OCI-LY3 (cell line): ENCODE measurements around the gene ARID3B.

Experiments
- H2AFZ ChIP-seq: fragments of 200-600, 300-600 bp; shearing (Covaris generic); 2 replicates; pipeline ENCODE4 v1.6.0; 2014; ENCODE audit warnings: antibody characterized with exemption, low read depth, low read length
- H3K27ac ChIP-seq: fragments of 200-600, 300-600 bp; sonication (generic); 2 replicates; pipeline ENCODE4 v1.5.1; 2014; ENCODE audit warnings: mild to moderate bottlenecking, low read length, moderate library complexity, mixed read lengths
- H3K27me3 ChIP-seq: fragments of 200-600, 300-600 bp; sonication (generic); 2 replicates; pipeline ENCODE4 v1.6.1; 2014; ENCODE audit warnings: low read depth, low read length, mixed read lengths
- H3K36me3 ChIP-seq: fragments of 200-600, 300-600 bp; sonication (generic); replicated peaks from 2 replicates; pipeline ENCODE3; 2014; ENCODE audit warnings: low read depth, low read length, mixed read lengths
- H3K4me1 ChIP-seq: fragments of 300-600, 200-600 bp; sonication (generic); 2 replicates; pipeline ENCODE4 v1.6.1; 2014; ENCODE audit warnings: low read length, mixed read lengths
- H3K4me2 ChIP-seq: fragments of 200-600, 300-600 bp; sonication (generic); 2 replicates; pipeline ENCODE4 v1.6.1; 2014; ENCODE audit warnings: low read length, mixed read lengths
- H3K4me3 ChIP-seq: fragments of 300-600, 200-600 bp; sonication (generic); 2 replicates; pipeline ENCODE4 v1.5.1; 2014; ENCODE audit warnings: antibody characterized with exemption, mild to moderate bottlenecking, low read length, moderate library complexity
- H3K79me2 ChIP-seq: fragments of 300-600, 200-600 bp; shearing (Covaris generic); 2 replicates; pipeline ENCODE4 v1.6.1; 2014; ENCODE audit warnings: mild to moderate bottlenecking, low read length, mixed read lengths
- H3K9ac ChIP-seq: fragments of 300-600, 200-600 bp; shearing (Covaris generic); 2 replicates; pipeline ENCODE4 v1.6.0; 2014; ENCODE audit warnings: mild to moderate bottlenecking, low read length, moderate library complexity
- H3K9me3 ChIP-seq: fragments of 200-600, 300-600 bp; shearing (Covaris generic); 2 replicates; pipeline ENCODE4 v1.6.1; 2014; ENCODE audit warnings: low read length, mixed read lengths; ENCODE audit not compliant: insufficient read depth
- H4K20me1 ChIP-seq: fragments of 200-600, 300-600 bp; sonication (generic); 2 replicates; pipeline ENCODE4 v1.6.1; 2016; ENCODE audit warnings: low read length, mixed read lengths; ENCODE audit not compliant: insufficient read depth
- EZH2phosphoT487 ChIP-seq: fragments of 200-600 bp; shearing (Covaris generic); IDR thresholded peaks from 2 replicates; pipeline ENCODE4 v1.6.1; 2018; ENCODE audit warnings: antibody characterized with exemption, mixed run types, low read depth
- TF ChIP-seq, protein P1 (sequence below): fragments of 200-600, 300-600 bp; sonication (generic); IDR thresholded peaks from 2 replicates; pipeline ENCODE4 v1.5.1; 2014; ENCODE audit warnings: antibody characterized with exemption, low read length, low read depth

ARID3B gene

DNA sequence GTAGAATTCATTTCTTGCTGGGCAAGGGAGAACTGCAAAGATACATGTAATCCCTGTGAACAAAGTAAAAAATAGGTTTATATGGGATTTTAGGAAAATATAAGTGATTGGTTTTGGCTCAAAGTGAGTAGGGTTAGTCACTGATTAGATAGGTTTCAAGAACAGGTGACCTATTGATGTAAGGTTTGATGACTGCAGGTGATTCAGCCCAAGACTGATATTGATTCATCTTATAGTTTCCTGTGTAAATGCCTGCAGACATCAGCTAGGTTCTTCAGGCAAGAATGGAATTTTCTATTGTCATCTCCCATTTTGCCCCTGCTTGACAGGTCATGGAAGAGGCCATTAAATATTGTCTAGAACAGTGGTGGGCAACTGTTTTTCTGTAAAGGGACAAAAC, 23.9 kb upstream of the ARID3B start:
- H3K9me3 ChIP-seq = no peaks in the 10 kb centered on the region
- no peak overlapping the region for H3K4me3 ChIP-seq
- no peak overlapping the region for H3K9ac ChIP-seq
- peaks cover 10% of the 10 kb centered on the region for H3K4me1 ChIP-seq
- TF ChIP-seq, protein P1, sequence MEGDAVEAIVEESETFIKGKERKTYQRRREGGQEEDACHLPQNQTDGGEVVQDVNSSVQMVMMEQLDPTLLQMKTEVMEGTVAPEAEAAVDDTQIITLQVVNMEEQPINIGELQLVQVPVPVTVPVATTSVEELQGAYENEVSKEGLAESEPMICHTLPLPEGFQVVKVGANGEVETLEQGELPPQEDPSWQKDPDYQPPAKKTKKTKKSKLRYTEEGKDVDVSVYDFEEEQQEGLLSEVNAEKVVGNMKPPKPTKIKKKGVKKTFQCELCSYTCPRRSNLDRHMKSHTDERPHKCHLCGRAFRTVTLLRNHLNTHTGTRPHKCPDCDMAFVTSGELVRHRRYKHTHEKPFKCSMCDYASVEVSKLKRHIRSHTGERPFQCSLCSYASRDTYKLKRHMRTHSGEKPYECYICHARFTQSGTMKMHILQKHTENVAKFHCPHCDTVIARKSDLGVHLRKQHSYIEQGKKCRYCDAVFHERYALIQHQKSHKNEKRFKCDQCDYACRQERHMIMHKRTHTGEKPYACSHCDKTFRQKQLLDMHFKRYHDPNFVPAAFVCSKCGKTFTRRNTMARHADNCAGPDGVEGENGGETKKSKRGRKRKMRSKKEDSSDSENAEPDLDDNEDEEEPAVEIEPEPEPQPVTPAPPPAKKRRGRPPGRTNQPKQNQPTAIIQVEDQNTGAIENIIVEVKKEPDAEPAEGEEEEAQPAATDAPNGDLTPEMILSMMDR = no peak
- TF ChIP-seq EZH2phosphoT487 = no peak
- H4K20me1 ChIP-seq = no peaks in the 10 kb centered on the region
- no peak overlapping the region for H2AFZ ChIP-seq
- H3K36me3 ChIP-seq = no peaks in the 10 kb centered on the region
- no peak overlapping the region for H3K4me2 ChIP-seq
- no peak overlapping the region for H3K27ac ChIP-seq
- H3K27me3 ChIP-seq = no peaks in the 10 kb centered on the region
- no peaks in the 10 kb centered on the region for H3K79me2 ChIP-seq

DNA sequence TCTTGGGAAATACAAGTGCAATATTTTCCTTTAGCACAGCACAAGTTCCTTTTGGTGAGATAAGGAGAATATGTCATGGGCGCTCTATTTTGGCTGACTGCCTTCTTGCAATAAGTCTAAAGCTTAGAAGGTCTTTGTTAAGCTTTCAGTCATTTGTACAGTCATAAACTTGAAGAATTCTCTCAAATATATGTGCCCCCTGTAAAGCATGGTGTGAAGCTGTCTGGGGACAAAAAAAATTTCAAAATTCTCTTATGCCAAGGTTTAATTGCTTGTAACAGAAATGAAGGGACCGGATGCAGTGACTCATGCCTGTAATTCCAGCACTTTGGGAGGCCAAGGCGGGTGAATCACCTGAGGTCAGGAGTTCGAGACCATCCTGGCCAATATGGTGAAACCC, 21.7 kb upstream of the ARID3B start:
- no peak overlapping the region for H3K27ac ChIP-seq
- H3K9me3 ChIP-seq = no peaks in the 10 kb centered on the region
- TF ChIP-seq EZH2phosphoT487 = no peak
- TF ChIP-seq, protein P1 = no peak
- H3K79me2 ChIP-seq = no peaks in the 10 kb centered on the region
- H3K4me2 ChIP-seq = no peak overlapping the region
- no peak overlapping the region for H3K9ac ChIP-seq
- no peak overlapping the region for H2AFZ ChIP-seq
- H3K27me3 ChIP-seq = no peaks in the 10 kb centered on the region
- no peaks in the 10 kb centered on the region for H4K20me1 ChIP-seq
- peaks cover 4% of the 10 kb centered on the region; the same call in 1 of the 2 replicates for H3K4me1 ChIP-seq
- H3K36me3 ChIP-seq = no peaks in the 10 kb centered on the region
- H3K4me3 ChIP-seq = no peak overlapping the region

DNA sequence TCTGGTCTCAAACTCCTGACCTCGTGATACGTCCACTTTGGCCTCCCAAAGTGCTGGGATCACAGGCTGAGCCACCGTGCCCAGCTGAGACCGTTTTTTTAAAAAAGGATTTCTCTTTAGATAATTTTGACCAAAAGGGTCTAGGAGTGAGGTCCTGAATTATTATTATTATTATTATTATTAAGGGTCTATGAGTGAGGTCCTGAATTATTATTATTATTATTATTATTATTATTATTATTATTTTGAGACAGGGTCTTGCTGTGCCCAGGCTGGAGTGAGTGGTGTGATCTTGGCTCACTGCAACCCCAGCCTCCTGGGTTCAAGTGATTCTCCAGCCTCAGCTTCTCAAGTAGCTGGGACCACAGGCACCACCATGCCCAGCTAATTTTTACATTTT, 20.6 kb upstream of the ARID3B start:
- H3K79me2 ChIP-seq = no peaks in the 10 kb centered on the region
- no peaks in the 10 kb centered on the region for H3K27me3 ChIP-seq
- H3K9me3 ChIP-seq = no peaks in the 10 kb centered on the region
- H3K4me3 ChIP-seq = no peak overlapping the region
- H3K4me2 ChIP-seq = no peak overlapping the region
- H3K4me1 ChIP-seq = no peaks in the 10 kb centered on the region
- H3K27ac ChIP-seq = no peak overlapping the region
- no peak overlapping the region for H3K9ac ChIP-seq
- H2AFZ ChIP-seq = no peak overlapping the region
- TF ChIP-seq, protein P1 = no peak
- no peak for TF ChIP-seq EZH2phosphoT487
- no peaks in the 10 kb centered on the region for H3K36me3 ChIP-seq
- H4K20me1 ChIP-seq = no peaks in the 10 kb centered on the region

DNA sequence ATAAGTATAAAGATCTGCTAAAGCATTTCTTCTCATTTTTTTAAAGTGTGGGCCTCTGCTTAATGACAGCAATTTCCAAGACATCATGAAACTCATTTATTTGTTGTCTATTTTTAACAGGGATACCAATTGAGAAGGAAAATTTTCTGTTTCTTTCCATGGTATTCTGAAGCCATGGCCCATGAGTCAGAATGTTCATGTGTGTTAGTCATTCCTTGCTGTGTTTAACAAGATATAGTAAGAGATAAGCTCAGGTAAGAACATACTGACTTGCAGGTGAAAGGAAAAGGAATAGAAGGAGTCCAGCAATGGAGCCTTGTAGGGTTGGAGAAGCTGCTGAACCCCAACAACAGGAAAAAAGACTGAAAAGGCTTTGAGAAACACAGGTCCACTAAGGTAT, 17.0 kb upstream of the ARID3B start:
- no peak overlapping the region for H3K27ac ChIP-seq
- no peak for TF ChIP-seq EZH2phosphoT487
- TF ChIP-seq, protein P1 = no peak
- H3K36me3 ChIP-seq = no peaks in the 10 kb centered on the region
- no peaks in the 10 kb centered on the region for H3K27me3 ChIP-seq
- no peaks in the 10 kb centered on the region for H4K20me1 ChIP-seq
- no peak overlapping the region for H3K9ac ChIP-seq
- no peak overlapping the region for H3K4me2 ChIP-seq
- H3K9me3 ChIP-seq = no peaks in the 10 kb centered on the region
- H3K4me1 ChIP-seq = no peaks in the 10 kb centered on the region
- no peak overlapping the region for H2AFZ ChIP-seq
- no peaks in the 10 kb centered on the region for H3K79me2 ChIP-seq
- H3K4me3 ChIP-seq = no peak overlapping the region
